Stimulated activated CD8-positive, alpha-beta memory T cell treated with anti-CD3 and anti-CD28 coated beads, Interleukin-12 subunit alpha, Interleukin-12 subunit beta, amount 100 ng/mL, for 4 hours (primary cell): Measurements from ENCODE around the gene CSK.
A peak's percentile ranks its signal among the peaks of the same experiment; 100 is the strongest.

Experiments
- DNase-seq: peaks from one replicate; pipeline ENCODE4 v3.0.0-alpha.2; 2020; ENCODE audit warnings: low read depth

The CSK gene

GRCh38 chr15:74826364-74826819 lies 44.5 kb downstream of the CSK start, which contains the start of gene CPLX3:
Gene CPLX3, plus strand, starts transcription at chr15:74826627. Its CDS starts 77 bp downstream, at chr15:74826704.
- DNase-seq = no peak

DNA sequence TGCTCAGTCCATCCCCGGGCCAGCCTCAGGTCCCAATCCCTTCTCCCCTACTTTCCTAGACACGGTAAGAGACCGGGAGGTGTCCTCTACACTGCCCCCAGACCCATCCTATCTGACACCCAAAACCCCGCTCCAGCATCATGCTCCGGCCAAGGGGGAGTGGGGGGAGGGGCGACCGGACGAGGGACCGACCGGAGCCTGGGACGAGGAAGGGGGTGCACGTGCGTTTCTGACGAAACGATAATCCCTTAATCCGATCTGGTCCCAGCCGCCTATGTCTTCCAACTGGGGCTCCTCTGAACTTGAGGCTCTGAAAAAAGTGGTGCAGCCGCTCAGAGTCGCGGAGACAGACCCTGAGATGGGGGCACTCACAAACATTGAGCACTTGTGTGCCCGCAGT lies 45.0 kb downstream of the CSK start:
- DNase-seq = no peak

GRCh38 chr15:74827614-74828013 lies 45.7 kb downstream of the CSK start:
- no peak for DNase-seq

- no peak for DNase-seq
Observed at GRCh38 chr15:74828835-74829234, 47.0 kb downstream of the CSK start.

- no peak for DNase-seq
Observed at GRCh38 chr15:74829486-74829885, 47.6 kb downstream of the CSK start.

GRCh38 chr15:74829991-74830390 lies 48.1 kb downstream of the CSK start:
- DNase-seq = no peak

DNA sequence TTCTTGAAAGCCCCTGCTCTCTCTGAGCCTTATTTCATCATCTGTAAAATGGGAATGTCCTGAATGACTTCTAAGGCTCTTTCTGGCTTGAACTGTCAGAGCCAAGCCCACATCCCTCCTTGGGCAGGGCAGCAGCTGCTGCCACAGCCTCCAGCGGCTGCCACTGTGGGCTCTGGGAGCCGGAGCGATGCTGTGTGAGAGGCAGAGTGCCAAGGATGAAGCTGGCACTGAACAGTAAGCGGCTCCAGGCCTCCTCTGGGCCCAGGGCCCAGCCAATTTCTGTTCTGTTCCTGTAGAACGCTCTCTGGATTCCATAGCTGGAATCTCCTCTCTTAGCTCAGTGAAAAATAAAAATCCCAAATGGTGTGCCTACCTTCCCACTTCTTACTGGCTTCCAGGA lies 49.0 kb downstream of the CSK start:
- no peak for DNase-seq

DNA sequence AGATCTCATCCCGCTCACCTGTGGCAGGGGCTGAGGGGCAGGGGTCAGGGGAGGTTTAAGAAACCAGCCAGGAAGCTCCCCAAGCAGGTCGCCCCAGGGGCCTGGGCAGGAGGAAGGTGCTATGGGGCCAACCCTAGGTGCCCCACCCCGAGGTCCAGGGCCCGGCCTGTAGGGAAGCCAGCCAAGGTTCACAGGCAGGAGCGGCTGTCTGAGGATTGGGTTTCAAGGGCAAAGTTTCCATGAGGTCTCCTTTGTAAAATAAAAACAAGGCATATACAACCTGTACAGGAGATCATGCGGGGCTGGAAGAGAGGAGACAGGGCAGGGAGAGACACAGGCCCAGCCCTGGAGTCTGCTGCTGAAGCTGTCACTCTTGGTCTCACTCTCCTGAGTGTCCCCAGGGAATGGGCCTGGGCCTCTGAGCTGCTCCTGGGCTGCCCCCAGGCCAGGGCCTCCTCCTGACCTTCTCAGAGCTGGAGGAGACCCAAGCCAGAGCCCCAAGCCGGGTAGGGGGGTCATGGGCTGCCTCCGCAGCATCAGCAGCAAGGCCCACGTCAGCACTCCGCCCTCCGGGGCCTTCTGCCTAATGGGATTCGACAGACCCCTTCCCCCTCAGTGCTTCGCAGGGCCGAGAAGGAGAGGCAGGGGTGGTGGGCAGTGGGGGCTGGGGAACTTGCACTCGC lies 50.1 kb downstream of the CSK start:
- no peak for DNase-seq

GRCh38 chr15:74832826-74833225 lies 50.9 kb downstream of the CSK start:
- DNase-seq = no peak

DNA sequence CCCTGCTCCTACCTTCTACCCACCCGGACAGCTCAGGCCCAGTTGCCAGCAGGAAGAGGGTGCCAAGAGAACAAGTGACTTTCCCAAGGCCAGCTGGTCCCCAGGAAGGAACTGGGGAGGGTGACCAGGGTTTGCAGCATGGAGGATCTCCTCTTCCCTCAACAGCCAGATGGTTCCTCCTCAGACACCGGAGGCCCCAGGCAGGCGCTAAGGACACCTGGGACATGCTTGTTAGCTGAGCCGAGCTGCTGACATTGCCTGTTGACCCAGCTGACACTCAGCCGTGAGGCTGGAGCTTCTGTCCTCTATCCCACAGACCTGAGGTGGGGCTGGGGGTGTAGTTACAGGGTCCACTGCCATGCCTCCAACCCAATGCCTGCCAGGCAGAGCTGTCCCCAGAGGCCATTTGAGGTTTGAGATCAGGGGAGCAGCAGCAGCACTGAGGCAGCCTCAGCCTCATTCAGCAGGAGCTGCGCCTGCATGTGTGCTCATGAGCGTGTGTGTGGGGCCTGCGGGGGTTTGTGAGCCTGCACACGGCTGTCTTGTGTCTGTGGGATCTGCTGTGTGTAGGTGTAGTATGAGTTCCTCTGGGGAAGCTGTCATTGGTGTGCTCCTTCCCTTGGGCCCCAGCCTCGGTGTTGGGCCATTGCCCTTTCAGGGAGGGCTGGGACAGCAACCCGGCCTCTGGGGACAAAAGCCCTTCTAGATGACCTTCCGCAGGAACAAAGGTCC lies 51.7 kb downstream of the CSK start:
- no peak for DNase-seq

DNA sequence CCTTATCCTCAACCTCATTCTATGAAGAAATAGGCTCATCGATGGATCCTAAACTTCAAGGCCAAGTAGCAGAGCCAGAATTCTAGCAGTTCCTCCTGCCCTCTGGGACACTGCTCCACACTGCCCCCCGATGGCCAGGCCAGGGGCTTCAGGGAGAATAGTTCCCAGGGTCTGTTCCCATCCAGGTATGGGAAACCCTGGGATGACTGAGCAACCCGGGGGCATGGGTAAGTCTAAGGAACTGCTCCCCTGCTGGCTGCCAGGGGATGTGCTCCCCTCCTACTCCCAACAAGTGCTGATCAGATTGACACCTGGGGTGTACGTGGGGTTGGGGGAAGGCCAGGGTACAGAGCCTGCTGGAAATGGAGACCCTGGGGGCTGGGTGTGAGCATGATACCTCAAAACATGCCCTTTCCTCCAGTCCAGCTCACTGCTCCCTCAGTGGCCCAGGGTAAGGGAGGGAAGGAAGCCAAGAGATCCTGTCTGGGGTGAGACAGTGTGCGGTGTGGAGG lies 53.5 kb downstream of the CSK start:
- no peak for DNase-seq

DNA sequence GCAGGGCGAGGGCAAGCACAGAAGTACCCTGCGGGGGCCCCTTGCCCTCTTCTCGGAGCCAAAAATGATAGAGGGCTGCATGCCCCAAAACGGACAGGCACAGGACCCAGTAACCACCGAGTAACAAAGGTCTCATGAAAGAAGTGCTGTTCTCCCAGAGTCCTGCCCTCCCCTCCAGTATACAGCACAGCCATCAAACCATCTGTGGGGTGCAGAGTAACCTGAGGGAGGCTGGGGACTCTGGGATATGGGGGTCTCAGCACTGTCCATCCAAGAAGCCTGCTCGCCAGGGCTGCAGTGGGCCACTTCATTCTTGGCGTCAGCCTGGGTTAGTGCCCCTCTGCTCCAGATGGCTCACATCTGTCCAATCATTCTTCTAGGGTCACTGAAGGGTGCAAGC lies 55.0 kb downstream of the CSK start:
- no peak for DNase-seq

GRCh38 chr15:74837482-74838136 lies 55.7 kb downstream of the CSK start:
- DNase-seq = no peak

GRCh38 chr15:74838137-74838516 lies 56.2 kb downstream of the CSK start:
- no peak for DNase-seq

GRCh38 chr15:74838746-74839525 lies 57.1 kb downstream of the CSK start:
- no peak for DNase-seq

DNA sequence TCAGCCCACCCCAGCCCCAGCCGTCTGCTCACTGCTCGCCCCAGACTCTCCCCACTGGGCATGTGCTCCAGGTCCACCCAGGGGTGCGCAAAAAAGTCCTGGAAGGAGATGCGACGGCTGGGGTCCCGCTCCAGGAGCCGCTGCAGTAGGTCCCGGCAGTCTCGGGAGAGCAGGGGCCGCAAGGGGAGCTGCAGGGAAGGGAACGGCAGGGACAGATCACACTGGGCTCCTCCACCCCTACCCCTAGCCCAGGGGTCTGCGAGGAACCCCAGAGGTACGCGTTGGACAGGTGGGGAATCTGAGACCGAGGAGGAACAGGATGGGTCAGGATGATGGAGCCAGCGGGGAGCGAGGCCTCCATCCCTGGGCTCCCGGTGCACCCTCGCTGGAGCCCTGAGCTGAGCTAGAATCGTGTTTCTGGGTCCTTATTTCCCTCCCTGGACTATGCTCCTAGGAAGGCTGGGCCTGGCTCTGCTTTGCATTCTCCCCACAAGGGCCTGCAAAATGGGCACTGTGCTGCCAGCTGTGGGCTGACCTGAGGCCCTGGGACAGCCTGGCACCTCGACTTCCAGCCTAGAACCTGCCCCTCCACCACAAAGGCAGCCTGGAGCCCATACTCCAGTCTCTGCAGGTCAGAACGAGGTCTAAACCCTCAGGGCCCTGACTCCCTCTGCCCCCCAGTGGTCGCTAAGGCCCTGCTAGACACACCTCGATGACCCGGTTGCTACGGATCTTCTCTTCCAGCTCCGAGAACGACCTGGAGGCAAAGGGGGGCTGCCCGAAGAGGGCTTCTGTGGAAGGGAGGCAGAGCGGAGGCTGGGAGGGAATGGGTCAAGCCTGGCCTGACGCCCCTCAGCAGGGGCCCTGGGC lies 57.9 kb downstream of the CSK start:
- DNase-seq = no peak

DNA sequence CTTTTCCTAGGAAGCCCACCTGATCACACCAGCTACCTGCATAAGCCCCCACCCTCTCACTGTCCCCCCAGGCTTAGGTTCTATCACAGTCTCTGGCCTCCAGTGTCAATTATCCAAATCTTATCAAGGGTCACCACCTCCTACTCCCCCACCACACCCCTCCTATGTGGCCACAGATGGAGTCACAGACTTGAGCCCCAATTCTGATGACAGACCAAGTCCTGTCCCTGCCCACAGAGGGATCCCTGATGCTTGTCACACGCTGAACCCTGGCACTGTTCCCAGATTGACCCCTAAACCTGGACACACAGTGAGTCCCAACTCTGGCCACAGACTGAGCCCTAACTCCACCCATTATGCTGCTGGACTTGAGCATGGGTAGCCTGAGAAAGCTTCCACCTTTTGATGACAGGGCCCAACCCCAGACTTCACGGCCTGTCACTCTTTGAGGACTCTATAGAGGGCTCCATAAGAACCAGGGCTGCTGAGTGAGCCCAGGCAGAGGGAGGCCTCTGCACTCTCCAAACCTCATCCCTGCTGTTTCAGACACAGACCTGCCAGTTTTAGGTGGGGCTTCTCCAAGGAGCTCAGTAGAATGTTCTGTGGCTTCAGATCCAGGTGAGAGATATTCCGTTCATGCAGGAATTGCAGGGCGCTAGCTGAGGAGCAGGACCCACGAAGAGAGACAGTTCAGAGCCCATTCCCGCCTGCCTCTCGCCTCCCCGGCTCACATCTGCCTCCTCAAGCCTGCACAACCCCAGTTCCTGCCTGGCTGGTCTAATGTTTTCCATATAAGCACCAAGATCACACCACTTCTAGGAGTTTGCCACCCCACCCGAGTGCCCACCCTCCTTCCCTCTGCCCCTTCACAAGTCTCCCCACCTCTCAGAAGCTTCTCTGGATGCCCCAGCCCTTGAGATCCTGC lies 59.2 kb downstream of the CSK start:
- DNase-seq = no peak

DNA sequence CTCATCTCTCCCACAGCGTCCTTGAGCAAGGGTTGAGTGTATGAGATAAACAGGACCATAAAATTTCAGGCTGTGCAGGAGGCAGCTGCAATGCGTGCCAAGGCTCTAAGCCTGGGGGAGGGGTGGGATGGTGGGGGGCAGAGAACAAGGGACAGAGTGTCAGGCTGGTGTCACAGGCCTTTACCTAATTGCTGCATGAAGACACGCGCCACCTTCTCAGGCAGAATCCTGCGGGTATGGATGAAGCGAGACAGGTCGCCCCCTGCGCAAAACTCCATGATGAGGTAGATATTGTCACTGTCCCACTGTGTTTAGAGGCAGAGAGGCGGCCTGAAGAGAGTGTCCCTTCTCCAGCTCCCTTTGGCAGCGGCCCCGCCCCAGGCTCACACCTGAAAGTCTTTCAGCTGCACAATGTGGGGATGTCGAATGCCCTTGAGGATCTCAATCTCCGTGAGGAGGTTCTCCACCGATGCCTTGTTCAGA lies 60.1 kb downstream of the CSK start:
- DNase-seq = no peak

GRCh38 chr15:74842581-74843444 lies 60.9 kb downstream of the CSK start, which contains the start of gene ULK3:
Gene ULK3, minus strand, starts transcription at chr15:74843156. Its CDS starts 51 bp downstream, at chr15:74843105.
- DNase-seq = peak; percentile 87
